HepG2 (cell line): ENCODE data around the gene TDRD9. TPM values are rescaled to one million over a fixed set of nuclear protein-coding genes. Genes with fewer than 3 reads are reported as not detected.

Source experiments
- ARNT2 ChIP-seq: sonication (generic); formaldehyde crosslinking; IDR thresholded peaks from 2 replicates; pipeline ENCODE4 v1.8.0; 2022; ENCODE audit warnings: mild to moderate bottlenecking, low read depth, missing genetic modification reagents, moderate library complexity
- EHMT2 ChIP-seq: fragments of 200-600 bp; sonication (generic); IDR thresholded peaks from 2 replicates; pipeline ENCODE4 v1.7.0; 2017; ENCODE audit warnings: antibody characterized with exemption, low read depth, low read length, borderline replicate concordance
- KLF9 ChIP-seq: IDR thresholded peaks from 2 replicates; pipeline ENCODE4 v1.6.1; 2016; ENCODE audit warnings: low read depth
- NR2C2 ChIP-seq: sonication (generic); formaldehyde crosslinking; IDR thresholded peaks from 2 replicates; pipeline ENCODE4 v1.4.0; 2020; ENCODE audit warnings: missing genetic modification reagents, mild to moderate bottlenecking, moderate library complexity, borderline replicate concordance
- POLR2A ChIP-seq, 2 experiments: IDR thresholded peaks; 2 replicates each; pipeline ENCODE4 v1.6.1; 2011; ENCODE audit warnings: low read depth in 2 of 2, low read length in 2 of 2, mild to moderate bottlenecking in 1 of 2, moderate library complexity in 1 of 2; ENCODE audit not compliant: insufficient read depth in 1 of 2
- POLR2G ChIP-seq: fragments of 200-400 bp; formaldehyde crosslinking; IDR thresholded peaks from 2 replicates; pipeline ENCODE4 v1.6.1; 2018; ENCODE audit warnings: mild to moderate bottlenecking, low read depth, low read length, moderate library complexity
- RBM39 ChIP-seq: fragments of 200-400 bp; formaldehyde crosslinking; IDR thresholded peaks from one replicate; pipeline ENCODE4 v1.6.1; 2018; ENCODE audit warnings: antibody characterized with exemption, mild to moderate bottlenecking, low read depth, low read length; ENCODE audit not compliant: poor library complexity, severe bottlenecking
- SP140L ChIP-seq: sonication (generic); formaldehyde crosslinking; IDR thresholded peaks from 2 replicates; pipeline ENCODE4 v1.4.0; 2020; ENCODE audit warnings: missing genetic modification reagents, borderline replicate concordance
- TCF7L2 ChIP-seq: IDR thresholded peaks from 2 replicates; pipeline ENCODE4 v1.6.1; 2011; ENCODE audit warnings: mild to moderate bottlenecking, low read depth, low read length, moderate library complexity
- polyA plus RNA-seq, 8 experiments: library from polyadenylated mRNA; depleted of rRNA in 3 of 8; stranded (reverse) in 7 of 8; unstranded in 1 of 8; fragments of >200 nt; fragmentation: Illumina TruSeq in 4 of 8; extraction: Trizol in 4 of 8; gene quantifications; 2 replicates each; pipeline versions ENCODE4 v1.2.1 to v1.2.3, GENCODE V29; 2011 to 2016; ENCODE audit warnings: low read depth in 4 of 8, missing spikeins in 1 of 8, mixed read lengths in 1 of 8; ENCODE audit not compliant: insufficient read depth in 1 of 8
- total RNA-seq, 5 experiments: library from RNA; depleted of rRNA; stranded (reverse); fragments of >200 nt; fragmentation: Illumina TruSeq; extraction: Trizol; gene quantifications; 2 replicates each; pipeline ENCODE4 v1.2.3, GENCODE V29; 2016; ENCODE audit warnings: low read depth in 1 of 5
- TF ChIP-seq, protein P1 (sequence below): sonication (generic); formaldehyde crosslinking; IDR thresholded peaks from 2 replicates; pipeline ENCODE4 v1.5.0; 2020; ENCODE audit warnings: mild to moderate bottlenecking, missing genetic modification reagents, borderline replicate concordance
- TF ChIP-seq, protein P2 (sequence below): IDR thresholded peaks from 2 replicates; pipeline ENCODE4 v1.6.1; 2016; ENCODE audit warnings: missing biosample characterization, missing genetic modification reagents, low read depth
- TF ChIP-seq, protein P3 (sequence below), 2 experiments: sonication (generic) in 1 of 2; formaldehyde crosslinking in 1 of 2; IDR thresholded peaks; 2 replicates each; pipeline versions ENCODE4 v1.4.0 to v1.6.1; 2018 to 2020; ENCODE audit warnings: missing genetic modification reagents in 2 of 2, borderline replicate concordance in 1 of 2, low read depth in 1 of 2, mild to moderate bottlenecking in 1 of 2, missing biosample characterization in 1 of 2
- TF ChIP-seq, protein P4 (sequence below): IDR thresholded peaks from 2 replicates; pipeline ENCODE4 v1.6.1; 2012; ENCODE audit warnings: low read length, improper control_type of control experiment
- TF ChIP-seq, protein P5 (sequence below): sonication (generic); formaldehyde crosslinking; IDR thresholded peaks from 2 replicates; pipeline ENCODE4 v1.4.0; 2020; ENCODE audit warnings: missing genetic modification reagents

Gene TDRD9
- total and polyA plus RNA-seq, 2 of the 13 experiments (the other 11 are each of a cell fraction or from before 2014, with no cell fraction given): not detected

DNA sequence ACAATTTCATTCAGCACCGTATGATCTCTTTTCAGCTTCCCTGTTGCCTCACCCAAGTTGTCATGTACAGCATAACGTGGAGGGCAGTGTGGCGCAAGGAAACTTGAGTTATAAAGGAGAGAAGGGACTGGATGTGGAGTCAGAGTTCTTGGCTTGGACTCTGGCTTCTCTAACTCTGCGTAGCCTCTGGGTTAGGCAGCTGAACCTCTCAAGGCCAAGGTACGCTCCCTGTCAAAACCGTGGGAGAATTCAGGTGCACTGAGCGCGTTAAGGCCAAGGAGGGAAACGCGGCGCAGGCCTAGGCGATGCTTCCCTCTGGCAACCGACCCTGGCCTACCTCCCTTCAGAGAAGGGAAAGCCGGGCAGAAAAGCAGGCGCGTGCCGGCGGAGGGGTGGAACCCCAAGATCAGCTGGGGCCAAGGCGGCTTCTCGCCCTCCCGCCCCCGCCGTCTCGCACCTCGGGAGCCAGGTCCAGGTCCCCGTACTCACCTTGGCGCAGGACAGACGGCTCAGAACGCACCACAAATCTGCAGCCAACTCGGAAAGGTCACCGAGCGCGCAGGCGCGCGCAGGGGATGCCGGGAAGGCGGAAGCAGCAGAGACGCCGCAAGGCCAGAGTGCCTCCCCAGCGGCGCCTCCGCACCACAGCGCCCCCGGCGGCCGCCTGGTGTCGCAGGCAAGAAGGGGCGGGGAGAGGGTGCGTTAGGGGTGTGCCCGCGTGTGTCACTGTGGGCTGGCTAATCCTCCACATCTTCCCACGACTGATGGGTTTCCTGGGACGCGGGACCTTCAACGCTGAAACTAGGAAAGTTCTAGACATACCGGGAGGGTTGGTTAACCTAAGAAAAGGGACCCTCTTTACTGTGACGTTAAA is 7.0 kb upstream of the TDRD9 start (continued):
- TF ChIP-seq ARNT2 (CRISPR knock-in tag) (peak; percentile 95), TCF7L2 (no peak), KLF9 (CRISPR knock-in tag) (0 out of 2 replicates have a peak, but pooled peaks have one; percentile 39), POLR2G (peak; percentile 90), SP140L (CRISPR knock-in tag) (no peak), POLR2A (IDR thresholded peaks at IDR 0.05; ENCODE audit: insufficient read depth in 1 of 2, low read depth in 2 of 2, low read length in 2 of 2) (peak; percentile 73 to 95), RBM39 (peak; percentile 80), EHMT2 (no peak), NR2C2 (CRISPR knock-in tag) (peak; percentile 82)
- TF ChIP-seq, protein P1, sequence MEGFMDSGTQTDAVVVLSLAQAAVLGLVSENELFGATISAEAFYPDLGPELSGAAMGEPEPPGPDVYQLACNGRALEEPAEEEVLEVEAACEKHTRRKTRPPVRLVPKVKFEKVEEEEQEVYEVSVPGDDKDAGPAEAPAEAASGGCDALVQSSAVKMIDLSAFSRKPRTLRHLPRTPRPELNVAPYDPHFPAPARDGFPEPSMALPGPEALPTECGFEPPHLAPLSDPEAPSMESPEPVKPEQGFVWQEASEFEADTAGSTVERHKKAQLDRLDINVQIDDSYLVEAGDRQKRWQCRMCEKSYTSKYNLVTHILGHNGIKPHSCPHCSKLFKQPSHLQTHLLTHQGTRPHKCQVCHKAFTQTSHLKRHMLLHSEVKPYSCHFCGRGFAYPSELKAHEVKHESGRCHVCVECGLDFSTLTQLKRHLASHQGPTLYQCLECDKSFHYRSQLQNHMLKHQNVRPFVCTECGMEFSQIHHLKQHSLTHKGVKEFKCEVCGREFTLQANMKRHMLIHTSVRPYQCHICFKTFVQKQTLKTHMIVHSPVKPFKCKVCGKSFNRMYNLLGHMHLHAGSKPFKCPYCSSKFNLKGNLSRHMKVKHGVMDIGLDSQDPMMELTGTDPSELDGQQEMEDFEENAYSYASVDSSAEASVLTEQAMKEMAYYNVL (CRISPR knock-in tag): peak; percentile 66; the same call in 1 of the 2 replicates
- TF ChIP-seq, protein P2, sequence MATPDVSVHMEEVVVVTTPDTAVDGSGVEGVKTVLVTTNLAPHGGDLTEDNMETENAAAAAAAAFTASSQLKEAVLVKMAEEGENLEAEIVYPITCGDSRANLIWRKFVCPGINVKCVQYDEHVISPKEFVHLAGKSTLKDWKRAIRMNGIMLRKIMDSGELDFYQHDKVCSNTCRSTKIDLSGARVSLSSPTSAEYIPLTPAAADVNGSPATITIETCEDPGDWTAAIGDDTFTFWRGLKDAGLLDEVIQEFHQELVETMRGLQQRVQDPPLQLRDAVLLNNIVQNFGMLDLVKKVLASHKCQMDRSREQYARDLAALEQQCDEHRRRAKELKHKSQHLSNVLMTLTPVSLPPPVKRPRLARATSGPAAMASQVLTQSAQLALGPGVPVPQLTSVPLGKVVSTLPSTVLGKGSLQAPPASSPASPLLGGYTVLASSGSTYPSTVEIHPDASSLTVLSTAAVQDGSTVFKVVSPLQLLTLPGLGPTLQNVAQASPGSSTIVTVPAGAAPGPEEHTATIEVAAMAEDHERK (CRISPR knock-in tag): no peak
- TF ChIP-seq, protein P3, sequence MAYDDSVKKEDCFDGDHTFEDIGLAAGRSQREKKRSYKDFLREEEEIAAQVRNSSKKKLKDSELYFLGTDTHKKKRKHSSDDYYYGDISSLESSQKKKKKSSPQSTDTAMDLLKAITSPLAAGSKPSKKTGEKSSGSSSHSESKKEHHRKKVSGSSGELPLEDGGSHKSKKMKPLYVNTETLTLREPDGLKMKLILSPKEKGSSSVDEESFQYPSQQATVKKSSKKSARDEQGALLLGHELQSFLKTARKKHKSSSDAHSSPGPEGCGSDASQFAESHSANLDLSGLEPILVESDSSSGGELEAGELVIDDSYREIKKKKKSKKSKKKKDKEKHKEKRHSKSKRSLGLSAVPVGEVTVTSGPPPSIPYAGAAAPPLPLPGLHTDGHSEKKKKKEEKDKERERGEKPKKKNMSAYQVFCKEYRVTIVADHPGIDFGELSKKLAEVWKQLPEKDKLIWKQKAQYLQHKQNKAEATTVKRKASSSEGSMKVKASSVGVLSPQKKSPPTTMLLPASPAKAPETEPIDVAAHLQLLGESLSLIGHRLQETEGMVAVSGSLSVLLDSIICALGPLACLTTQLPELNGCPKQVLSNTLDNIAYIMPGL (CRISPR knock-in tag; IDR thresholded peaks at IDR 0.05; ENCODE audit: borderline replicate concordance in 1 of 2, low read depth in 1 of 2): peak; percentile 93 to 97
- TF ChIP-seq, protein P4, sequence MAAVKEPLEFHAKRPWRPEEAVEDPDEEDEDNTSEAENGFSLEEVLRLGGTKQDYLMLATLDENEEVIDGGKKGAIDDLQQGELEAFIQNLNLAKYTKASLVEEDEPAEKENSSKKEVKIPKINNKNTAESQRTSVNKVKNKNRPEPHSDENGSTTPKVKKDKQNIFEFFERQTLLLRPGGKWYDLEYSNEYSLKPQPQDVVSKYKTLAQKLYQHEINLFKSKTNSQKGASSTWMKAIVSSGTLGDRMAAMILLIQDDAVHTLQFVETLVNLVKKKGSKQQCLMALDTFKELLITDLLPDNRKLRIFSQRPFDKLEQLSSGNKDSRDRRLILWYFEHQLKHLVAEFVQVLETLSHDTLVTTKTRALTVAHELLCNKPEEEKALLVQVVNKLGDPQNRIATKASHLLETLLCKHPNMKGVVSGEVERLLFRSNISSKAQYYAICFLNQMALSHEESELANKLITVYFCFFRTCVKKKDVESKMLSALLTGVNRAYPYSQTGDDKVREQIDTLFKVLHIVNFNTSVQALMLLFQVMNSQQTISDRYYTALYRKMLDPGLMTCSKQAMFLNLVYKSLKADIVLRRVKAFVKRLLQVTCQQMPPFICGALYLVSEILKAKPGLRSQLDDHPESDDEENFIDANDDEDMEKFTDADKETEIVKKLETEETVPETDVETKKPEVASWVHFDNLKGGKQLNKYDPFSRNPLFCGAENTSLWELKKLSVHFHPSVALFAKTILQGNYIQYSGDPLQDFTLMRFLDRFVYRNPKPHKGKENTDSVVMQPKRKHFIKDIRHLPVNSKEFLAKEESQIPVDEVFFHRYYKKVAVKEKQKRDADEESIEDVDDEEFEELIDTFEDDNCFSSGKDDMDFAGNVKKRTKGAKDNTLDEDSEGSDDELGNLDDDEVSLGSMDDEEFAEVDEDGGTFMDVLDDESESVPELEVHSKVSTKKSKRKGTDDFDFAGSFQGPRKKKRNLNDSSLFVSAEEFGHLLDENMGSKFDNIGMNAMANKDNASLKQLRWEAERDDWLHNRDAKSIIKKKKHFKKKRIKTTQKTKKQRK: no peak
- TF ChIP-seq, protein P5, sequence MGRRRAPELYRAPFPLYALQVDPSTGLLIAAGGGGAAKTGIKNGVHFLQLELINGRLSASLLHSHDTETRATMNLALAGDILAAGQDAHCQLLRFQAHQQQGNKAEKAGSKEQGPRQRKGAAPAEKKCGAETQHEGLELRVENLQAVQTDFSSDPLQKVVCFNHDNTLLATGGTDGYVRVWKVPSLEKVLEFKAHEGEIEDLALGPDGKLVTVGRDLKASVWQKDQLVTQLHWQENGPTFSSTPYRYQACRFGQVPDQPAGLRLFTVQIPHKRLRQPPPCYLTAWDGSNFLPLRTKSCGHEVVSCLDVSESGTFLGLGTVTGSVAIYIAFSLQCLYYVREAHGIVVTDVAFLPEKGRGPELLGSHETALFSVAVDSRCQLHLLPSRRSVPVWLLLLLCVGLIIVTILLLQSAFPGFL: 0 out of 2 replicates have a peak, but pooled peaks have one; percentile 30
